Activated naive CD4-positive, alpha-beta T cell treated with anti-CD3 and anti-CD28 coated beads, Interleukin-2, amount 50 U/mL, for 72 hours (primary cell): Measurements from ENCODE around the gene PLEKHA7. TPM values are rescaled to one million over a fixed set of nuclear protein-coding genes. Genes with fewer than 3 reads are reported as not detected.
A peak's percentile ranks its signal among the peaks of the same experiment; 100 is the strongest.

Experiments used
- ATAC-seq, 2 donors: fragments of 150-1000 bp; cut with Tn5 transposase; 2 replicates each; pipeline ENCODE4 v1.10.0; 2021; ENCODE audit warnings: mild to moderate bottlenecking in 2 of 2, moderate library complexity in 2 of 2
- DNase-seq, 2 donors: peaks; one replicate each; pipeline ENCODE4 v3.0.0; 2021 to 2022; ENCODE audit warnings: low spot score in 2 of 2
- H3K27ac Mint-ChIP-seq, 2 donors: one replicate each; pipeline ENCODE4 v1.8.0; 2022; ENCODE audit warnings: mild to moderate bottlenecking in 2 of 2, mixed read lengths in 2 of 2
- H3K36me3 Mint-ChIP-seq, 2 donors: one replicate each; pipeline ENCODE4 v1.8.0; 2022; ENCODE audit warnings: mixed read lengths in 2 of 2
- H3K9me3 Mint-ChIP-seq, 2 donors: one replicate each; pipeline ENCODE4 v1.8.0; 2022; ENCODE audit warnings: mixed read lengths in 2 of 2
- total RNA-seq, 2 donors: library from RNA; stranded (reverse); gene quantifications; one replicate each; pipeline ENCODE4 v1.2.3, GENCODE V29; 2022

Gene PLEKHA7
- total RNA-seq, 2 donors from 2014 or later = 3.6 to 5.7 TPM

DNA sequence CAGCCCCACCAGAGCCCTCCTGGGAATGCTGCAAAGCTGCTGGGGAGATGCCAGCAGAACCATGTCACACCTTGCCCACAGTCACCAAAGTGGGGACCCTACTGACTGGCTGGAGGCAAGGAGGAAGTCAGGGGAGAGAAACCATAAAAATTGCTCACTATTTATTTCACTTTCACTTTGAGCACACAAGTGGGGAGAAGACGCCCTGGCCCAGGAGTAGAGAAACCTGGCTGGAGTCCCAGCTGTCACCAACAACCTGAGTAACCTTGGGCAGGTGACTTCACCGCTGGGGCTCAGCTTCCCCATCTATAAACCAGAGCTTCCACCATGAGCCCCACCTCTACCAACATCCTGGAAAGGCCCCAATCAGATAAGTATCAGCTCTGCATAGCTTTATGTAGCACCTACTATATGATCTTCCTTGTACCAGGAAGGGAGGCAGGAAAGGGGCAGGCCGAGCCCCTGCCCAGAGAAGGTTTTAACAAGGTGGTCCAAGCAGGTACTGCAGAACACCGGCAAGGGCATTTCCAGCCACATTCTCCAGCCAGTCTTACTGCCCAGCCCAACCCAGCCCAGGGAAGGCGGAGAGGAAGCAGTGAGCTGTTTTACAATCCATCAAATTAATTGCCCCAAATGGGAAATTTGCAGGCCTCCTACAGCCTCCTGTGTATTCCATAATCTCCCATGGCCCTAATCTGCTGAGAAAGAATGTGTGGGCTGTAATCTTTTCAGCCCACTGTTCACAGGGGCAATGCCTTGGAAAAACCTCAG is 27.6 kb downstream of the PLEKHA7 start:
- Mint-ChIP-seq H3K9me3 (no peaks in the 10 kb centered on the region), H3K36me3 (no peaks in the 10 kb centered on the region), H3K27ac (peak overlapping the region in 1 of 2 donors; percentile 54)
- DNase-seq (peak; percentile 53 to 63), ATAC-seq (peak; percentile 95 to 96)

DNA sequence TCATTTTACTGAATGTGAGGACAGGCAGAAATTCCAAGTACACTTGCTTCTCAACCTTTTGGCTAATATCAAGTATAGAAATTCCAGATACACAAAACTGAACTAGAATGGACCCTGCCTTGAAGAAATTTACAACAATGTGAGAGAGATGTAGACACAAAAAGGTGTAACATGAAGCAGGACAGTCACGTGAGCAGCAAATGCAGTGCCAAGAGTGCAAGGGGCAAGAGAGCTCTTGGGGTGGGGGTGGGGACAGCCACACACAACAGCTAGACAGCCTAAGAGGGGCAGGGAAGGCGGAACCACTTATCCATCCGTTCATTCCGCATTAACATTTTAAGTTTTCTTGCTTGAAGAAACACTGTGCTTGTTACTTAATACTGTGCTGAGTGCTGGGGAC is 28.9 kb downstream of the PLEKHA7 start:
- Mint-ChIP-seq H3K9me3 (no peaks in the 10 kb centered on the region), H3K27ac (no peak overlapping the region)
- DNase-seq = no peak

DNA sequence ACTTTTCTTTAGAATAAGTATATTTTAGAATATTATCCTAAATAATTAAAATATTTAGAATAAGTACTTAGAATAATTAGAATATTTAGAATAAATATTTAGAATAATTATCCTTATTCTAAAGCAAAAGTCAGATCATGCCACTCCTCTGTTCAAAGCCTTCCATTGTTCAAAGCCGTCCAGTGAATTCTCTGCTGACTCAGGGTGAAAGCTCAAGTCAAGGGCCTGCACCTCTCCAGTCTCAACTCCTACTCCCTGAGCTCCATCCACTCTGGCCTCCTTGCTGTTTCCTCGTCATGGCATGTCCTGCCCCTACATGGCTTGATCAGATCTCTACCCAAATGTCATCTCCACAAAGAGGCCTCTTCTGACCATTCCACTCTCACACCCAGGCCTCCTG is 30.0 kb downstream of the PLEKHA7 start:
- DNase-seq = no peak
- ATAC-seq = no peak
- H3K9me3 Mint-ChIP-seq = no peaks in the 10 kb centered on the region
- no peak overlapping the region for H3K27ac Mint-ChIP-seq
- no peaks in the 10 kb centered on the region for H3K36me3 Mint-ChIP-seq

More for the DNA sequence above, 28.9 kb downstream of the PLEKHA7 start:
- no peak for ATAC-seq
- no peaks in the 10 kb centered on the region for H3K36me3 Mint-ChIP-seq

DNA sequence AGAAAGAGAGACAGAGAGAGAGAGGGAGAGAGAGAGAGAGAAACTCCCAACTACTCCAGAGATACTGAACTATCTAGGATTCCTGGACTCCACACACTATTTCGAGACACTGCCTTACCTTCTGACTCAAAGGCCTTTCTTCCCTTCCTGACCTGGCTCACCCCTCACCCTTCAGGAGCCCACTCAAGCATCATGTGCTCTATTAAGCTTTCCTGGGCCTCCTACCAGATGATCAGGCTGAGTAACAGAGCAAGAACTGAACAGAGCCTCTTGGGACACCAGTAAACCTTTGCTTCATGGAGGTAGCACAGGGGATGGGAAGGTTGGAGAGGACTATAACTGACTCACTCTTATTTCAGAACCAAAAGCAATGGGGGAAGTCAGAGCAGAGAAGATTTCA is 31.4 kb downstream of the PLEKHA7 start:
- Mint-ChIP-seq H3K27ac (no peak overlapping the region), H3K36me3 (no peaks in the 10 kb centered on the region), H3K9me3 (no peaks in the 10 kb centered on the region)
- ATAC-seq (no peak), DNase-seq (no peak)

DNA sequence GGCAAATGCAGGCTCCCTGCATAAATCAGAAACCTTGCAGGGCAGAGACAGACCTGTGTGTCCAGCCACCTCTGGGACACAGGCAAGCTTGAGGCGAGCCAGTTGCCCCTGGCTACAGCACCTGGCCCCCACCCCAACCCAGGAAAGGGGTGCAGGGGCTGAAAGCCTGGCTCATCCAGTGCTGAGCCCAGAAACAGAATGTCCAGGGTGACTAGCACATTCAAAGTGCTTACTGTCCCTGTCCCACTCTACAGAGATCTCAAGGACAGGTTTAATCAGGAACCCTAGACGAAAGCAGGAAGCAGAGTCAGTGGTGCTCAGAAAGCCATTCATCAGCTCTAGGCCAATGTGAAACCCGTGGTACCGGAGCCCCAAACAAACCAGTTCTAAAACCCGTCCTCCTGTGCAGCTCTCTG is 31.9 kb downstream of the PLEKHA7 start:
- Mint-ChIP-seq H3K36me3 (no peaks in the 10 kb centered on the region), H3K27ac (no peak overlapping the region), H3K9me3 (no peaks in the 10 kb centered on the region)
- DNase-seq (no peak), ATAC-seq (no peak)

DNA sequence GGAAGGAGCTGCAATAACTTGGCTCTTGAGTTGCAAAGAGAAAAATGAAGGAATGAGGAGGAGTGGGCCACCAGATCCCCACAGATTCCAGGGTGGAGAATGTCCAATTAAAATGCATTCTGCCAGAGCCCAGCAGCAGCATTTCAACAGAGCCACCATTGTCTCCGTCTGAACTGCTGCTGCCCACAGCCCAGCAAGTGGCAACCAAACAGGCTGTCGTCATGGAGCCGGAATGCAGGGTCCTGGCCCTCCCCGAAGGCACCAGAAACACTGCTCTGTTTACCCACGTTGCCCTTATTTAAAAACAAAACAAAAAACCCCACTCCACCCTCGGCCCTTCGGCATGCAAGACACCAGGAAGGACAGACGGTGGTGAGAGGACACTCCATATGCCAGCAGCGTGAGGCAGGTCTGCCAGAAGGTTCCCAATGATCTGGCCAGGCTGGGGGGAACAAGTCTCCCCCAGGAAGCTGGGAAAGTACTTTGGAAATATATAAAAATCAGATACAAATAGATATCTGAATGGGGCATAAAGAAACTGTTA is 32.5 kb downstream of the PLEKHA7 start:
- no peak for DNase-seq
- Mint-ChIP-seq H3K36me3 (no peaks in the 10 kb centered on the region), H3K9me3 (no peaks in the 10 kb centered on the region), H3K27ac (no peak overlapping the region)
- no peak for ATAC-seq

DNA sequence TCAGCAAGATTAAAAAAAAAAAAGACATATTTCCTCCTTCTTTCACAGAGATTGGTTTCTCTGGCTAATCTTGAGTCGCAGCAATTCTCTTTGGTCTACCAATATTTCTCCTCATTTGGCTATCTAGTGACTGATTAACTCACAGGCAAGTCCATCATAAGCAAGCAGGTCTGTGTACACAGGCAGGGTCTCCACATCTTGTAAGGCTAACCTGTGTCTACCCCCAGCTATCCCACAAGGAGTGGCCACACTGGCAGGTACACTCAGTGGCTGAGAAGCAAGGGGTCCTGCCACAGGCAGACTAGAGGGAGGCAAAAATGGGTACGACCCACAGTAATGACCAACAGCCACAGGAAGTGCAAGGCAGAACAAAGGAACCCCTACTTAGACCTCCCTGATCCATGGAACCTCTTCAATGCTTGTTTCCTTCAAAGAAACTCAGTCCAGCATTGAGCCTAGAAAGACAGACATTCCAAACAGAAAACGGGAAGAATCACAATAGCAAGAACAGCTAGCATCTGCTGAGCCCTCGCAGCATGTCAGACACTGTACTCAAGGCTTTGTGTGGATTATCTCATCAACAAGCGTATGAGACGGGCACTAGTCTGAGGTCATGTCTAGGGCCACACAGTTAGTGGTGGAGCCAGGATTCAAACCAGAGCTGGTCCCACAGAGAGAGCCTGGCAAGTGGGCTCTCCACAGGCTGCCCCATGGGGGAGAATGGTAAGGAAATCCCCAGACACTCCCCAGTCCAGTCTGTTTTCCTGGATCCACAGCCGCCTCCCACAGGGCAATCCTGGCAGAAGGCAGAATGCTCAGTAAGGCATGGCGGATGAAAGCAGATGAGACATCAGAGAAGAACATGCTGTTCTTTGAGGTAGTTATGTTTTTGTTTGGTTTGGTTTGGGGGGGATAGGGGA is 34.3 kb downstream of the PLEKHA7 start:
- no peak for DNase-seq
- ATAC-seq = no peak
- no peak overlapping the region for H3K27ac Mint-ChIP-seq
- no peaks in the 10 kb centered on the region for H3K9me3 Mint-ChIP-seq
- H3K36me3 Mint-ChIP-seq = no peaks in the 10 kb centered on the region

DNA sequence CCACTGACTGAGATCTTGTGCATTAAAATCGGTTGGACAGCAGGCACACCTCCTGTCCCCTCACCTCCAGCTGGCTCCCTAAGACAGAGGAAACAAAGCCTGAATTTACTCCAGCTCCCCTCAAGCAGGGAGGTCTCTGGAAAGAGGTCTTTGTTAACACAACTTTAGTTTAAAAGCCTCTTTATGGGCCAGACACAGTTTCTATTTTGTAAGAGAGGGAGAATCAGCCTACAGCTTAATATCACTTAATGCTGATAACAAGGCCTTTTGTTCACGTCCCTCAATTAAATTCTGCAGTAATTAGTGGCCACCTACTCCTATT is 36.3 kb downstream of the PLEKHA7 start:
- Mint-ChIP-seq H3K27ac (no peak overlapping the region), H3K9me3 (no peaks in the 10 kb centered on the region), H3K36me3 (no peaks in the 10 kb centered on the region)
- DNase-seq (no peak), ATAC-seq (no peak)

DNA sequence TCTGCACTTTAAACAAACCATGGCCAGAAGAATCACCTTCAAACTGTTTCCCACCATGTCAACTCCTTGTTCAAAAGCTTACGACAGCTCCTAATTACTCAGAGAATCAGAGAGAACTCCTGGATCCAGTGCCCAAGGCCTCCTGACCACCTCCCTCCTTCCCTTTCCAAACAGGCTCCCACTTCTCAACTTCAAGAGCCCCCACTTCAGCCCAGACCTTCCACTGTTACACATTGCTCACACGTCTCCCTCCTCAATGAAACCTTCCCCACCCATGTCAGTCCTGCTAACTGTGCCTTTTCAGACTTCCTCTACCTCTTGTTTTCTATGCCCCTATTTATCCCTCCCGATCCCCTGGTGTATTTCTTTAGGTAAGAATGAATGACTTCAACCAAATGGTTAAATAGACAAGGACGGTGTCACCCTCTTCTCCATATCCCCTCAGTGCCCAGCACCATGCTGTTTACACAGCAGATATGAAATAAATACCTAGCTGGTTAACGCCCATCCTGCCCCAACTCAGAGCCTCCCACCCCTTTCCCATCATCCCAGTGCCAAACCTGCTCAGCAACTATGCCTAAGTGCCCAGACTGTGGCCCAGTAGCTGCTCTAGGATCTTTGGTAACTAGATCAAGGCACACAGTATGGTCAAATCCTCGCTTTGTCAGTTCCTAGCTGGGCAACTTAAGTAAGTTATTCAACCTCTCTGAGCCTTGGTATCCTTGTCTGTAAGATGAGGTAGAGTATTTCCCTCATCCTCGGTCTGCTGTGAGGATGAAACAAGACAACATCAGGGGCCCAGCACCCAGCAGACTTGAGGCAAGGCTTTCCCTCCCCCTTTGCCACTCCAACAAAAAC is 36.8 kb downstream of the PLEKHA7 start:
- ATAC-seq (no peak), DNase-seq (no peak)
- Mint-ChIP-seq H3K36me3 (no peaks in the 10 kb centered on the region), H3K27ac (no peak overlapping the region), H3K9me3 (no peaks in the 10 kb centered on the region)

DNA sequence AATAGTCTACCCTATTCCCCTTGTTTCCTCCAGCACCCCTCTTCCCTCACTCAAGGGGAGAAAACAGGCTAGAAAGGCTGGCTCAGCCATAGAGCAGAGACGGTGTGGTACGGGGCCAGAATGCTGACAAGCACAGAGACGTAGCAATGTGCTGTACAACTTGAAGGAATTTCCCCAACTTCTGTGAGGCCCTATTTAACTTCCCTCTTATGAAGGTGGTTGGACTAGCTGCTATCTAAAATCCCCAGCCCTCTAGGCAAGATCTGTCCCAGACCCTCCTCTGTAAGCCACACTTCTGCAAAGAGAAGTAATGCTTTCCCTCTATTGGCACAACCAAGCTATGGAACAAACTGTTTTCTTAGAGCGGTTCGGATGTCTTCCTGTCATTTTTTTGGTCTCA is 37.8 kb downstream of the PLEKHA7 start:
- DNase-seq = no peak
- Mint-ChIP-seq H3K27ac (no peak overlapping the region), H3K9me3 (no peaks in the 10 kb centered on the region), H3K36me3 (no peaks in the 10 kb centered on the region)
- ATAC-seq = no peak

DNA sequence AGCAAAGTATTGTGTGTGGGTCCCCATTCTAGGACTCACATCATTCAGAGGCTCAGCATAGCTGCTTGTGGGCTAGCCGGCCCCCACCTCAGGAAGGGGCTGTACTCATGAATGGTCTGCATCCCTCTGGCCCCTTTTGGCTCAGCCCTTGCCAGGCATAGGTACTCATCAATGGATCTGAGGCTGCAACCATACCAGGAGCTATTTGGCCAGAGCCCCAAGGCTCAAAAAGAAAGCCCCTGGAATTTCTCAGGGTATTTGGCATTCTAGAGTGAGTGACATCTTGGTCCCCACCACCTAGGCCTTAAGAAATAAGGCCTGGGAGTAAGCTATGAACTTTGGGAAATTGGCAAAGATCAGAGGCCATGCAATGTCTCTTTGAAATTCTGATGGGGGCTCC is 38.3 kb downstream of the PLEKHA7 start:
- ATAC-seq (no peak), DNase-seq (no peak)
- Mint-ChIP-seq H3K9me3 (no peaks in the 10 kb centered on the region), H3K36me3 (no peaks in the 10 kb centered on the region), H3K27ac (no peak overlapping the region)

DNA sequence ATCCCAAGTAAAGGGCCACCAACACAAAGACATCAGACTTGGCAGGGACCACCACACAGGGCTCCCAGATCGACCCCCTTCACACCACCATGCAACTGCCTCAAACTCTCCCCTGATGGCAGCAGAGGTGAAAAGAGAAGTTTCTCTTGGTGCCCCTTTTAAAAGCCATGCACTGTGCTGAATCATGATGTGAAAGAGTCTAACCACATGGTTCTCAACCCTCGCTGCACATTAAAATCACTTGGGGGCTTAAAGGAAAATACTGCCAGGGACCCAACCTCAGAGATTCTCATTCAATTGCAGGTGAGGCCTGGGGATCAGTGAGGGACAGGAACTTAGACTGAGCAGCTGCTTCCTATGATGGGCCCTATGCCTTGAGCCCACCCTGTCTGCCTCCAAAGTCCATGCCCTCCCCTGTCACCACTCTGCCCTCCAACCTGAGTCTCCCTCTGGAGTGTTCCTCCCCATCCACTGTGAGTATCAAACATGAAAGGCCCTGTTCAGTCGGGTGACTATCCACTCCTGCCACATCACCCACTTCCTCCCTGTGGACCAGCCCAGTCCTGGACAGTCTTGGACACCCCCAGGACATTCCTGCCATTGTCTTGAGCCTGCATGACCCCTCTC is 40.8 kb downstream of the PLEKHA7 start:
- ATAC-seq (no peak), DNase-seq (no peak)
- H3K36me3 Mint-ChIP-seq = no peaks in the 10 kb centered on the region
- no peaks in the 10 kb centered on the region for H3K9me3 Mint-ChIP-seq
- peak overlapping the region in 1 of 2 donors; percentile 4 for H3K27ac Mint-ChIP-seq

DNA sequence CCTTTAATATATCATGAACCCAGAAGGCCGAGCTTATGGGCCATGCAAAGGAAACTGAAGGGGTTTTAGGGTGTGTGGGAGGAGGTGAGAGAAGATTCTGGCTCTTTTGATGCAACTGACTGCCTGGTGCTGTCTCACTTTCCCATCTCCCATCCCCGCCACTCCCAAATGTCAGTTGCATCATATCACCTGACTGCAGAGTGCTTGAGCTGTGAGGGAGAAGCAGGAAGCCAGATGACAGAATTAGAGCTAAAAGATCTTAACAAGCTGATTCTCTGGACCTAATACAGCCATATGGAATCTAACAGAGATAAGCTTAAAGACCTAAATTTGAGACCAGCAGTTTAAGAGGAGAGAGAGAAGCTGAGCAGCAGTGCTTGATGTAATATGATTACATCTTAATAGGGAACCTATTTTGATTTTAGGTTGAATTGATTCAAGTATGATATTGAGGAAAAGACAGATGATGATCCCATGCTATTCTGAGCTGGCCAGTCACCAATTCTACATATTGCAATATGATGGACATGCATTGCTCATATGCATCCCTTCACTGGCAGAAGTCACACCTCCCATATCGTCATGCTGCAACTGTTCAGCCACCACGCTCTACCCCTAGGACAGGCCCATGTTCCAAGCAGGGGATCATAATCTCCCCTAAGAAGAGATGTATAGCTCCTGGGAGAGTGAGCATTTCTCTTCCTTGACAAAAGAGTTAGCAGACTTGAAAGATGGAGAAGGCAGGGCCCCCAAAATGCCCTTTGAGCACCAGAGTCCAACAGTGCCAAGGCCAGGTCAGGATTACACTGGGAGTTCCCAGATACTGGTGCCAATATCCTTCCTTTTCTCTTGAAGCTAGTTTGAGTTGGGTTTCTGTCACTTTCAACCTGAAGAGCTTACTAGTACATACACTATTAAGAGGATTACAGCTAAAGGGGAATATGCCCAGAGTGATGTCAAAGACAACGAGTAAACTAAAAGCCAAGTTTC is 44.9 kb downstream of the PLEKHA7 start:
- no peaks in the 10 kb centered on the region for H3K36me3 Mint-ChIP-seq
- DNase-seq (no peak), ATAC-seq (peak in 1 of 2 donors; percentile 57)
- no peaks in the 10 kb centered on the region for H3K9me3 Mint-ChIP-seq
- no peak overlapping the region for H3K27ac Mint-ChIP-seq

DNA sequence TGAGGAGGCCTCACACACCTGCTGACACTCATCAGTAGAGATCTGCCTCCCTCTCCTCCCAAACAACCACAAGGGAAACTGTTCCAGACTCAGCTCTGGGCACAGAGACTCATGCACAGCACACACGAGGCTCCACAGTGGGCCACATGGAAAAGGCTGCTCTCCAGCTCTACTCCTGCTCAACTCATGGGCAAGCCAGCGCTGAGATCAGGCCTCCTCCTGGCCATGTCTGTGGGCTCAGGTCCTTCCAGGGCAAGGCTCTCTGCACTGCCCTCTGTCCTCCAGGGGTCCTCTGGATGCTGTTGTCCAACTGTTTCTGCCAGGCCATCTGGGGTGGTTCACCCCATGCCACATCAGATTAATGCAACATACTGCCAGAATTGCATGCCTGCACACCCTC is 46.0 kb downstream of the PLEKHA7 start:
- DNase-seq = no peak
- no peak overlapping the region for H3K27ac Mint-ChIP-seq
- no peak for ATAC-seq
- H3K9me3 Mint-ChIP-seq = no peaks in the 10 kb centered on the region
- H3K36me3 Mint-ChIP-seq = no peaks in the 10 kb centered on the region

DNA sequence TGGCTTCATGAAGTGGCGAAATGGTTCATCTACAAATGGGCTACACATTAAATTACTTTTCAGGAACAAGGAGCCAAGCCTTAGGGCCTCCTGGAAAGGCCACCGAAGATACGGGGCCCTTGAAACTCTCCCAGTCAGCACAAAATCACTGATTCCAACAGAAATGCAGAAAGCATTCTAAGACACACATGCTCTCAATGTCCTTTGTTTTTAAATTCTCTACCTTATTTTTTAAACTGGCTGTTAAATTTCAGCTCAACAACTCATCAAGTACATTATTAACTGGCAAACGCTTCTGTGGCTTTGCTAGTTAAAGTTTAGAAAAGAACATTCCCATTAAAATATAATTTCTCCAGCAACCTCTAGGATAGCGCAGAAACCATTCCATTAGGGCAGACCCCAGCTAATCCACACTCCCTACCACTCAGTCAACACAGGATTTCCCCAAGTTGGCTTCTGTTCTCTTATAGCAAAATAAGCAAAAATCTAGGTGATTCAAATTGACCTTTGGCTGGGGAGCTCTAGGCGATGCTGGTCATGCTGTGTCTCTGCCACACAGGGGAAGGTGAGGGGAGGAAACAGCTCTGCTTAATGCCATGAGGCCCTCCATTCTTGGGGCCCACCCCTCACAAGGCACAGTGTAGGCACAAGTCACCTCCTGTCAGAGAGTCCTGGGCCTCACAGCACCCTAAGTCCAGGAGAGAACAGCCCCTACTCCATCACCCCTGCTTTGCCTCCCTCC is 47.1 kb downstream of the PLEKHA7 start:
- no peak for DNase-seq
- no peak for ATAC-seq
- Mint-ChIP-seq H3K36me3 (no peaks in the 10 kb centered on the region), H3K9me3 (no peaks in the 10 kb centered on the region), H3K27ac (no peak overlapping the region)
